ENCODE results near the gene MRPL1.

DNA sequence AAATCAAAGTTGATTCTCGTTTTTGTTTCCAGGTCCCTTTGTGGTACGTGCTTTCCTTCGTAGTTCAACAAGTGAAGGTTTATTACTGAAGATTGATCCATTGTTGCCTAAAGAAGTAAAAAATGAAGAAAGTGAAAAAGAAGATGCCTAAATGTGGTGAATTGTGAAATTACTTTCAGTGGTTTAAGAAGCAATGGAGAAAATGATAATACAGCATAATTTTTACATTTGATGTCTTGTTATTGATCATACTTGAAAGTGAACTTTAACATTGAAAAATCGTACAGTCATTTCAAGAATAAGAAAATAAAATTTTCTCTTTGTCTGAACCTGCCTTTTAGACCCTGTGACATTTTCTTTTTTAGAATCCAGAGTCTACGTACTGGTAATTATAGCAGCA is 89.8 kb downstream of the MRPL1 start:
- no peak for TF ChIP-seq ZNF841 (CRISPR knock-in tag; IDR thresholded peaks at IDR 0.05; ENCODE audit: borderline replicate concordance)
- TF ChIP-seq HMG20B (CRISPR knock-in tag; conservative IDR thresholded peaks at IDR 0.05) = no peak
- TF ChIP-seq SIN3A (IDR thresholded peaks at IDR 0.05; ENCODE audit: borderline replicate concordance, low read depth, low read length) = no peak
- TF ChIP-seq, protein P1, sequence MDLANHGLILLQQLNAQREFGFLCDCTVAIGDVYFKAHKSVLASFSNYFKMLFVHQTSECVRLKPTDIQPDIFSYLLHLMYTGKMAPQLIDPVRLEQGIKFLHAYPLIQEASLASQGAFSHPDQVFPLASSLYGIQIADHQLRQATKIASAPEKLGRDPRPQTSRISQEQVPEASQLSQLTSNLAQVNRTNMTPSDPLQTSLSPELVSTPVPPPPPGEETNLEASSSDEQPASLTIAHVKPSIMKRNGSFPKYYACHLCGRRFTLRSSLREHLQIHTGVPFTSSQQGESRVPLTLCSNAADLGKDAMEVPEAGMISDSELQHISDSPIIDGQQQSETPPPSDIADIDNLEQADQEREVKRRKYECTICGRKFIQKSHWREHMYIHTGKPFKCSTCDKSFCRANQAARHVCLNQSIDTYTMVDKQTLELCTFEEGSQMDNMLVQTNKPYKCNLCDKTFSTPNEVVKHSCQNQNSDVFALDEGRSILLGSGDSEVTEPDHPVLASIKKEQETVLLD (CRISPR knock-in tag; IDR thresholded peaks at IDR 0.05; ENCODE audit: low read depth) = no peak
